GM15510 (cell line): Measurements from ENCODE around the gene TSPO.

ENCODE experiments used
- POLR2A ChIP-seq: IDR thresholded peaks from 3 replicates; pipeline ENCODE4 v1.6.1; 2011; ENCODE audit warnings: borderline replicate concordance; ENCODE audit not compliant: insufficient read length; ENCODE audit errors: extremely low read depth

TSPO gene

DNA sequence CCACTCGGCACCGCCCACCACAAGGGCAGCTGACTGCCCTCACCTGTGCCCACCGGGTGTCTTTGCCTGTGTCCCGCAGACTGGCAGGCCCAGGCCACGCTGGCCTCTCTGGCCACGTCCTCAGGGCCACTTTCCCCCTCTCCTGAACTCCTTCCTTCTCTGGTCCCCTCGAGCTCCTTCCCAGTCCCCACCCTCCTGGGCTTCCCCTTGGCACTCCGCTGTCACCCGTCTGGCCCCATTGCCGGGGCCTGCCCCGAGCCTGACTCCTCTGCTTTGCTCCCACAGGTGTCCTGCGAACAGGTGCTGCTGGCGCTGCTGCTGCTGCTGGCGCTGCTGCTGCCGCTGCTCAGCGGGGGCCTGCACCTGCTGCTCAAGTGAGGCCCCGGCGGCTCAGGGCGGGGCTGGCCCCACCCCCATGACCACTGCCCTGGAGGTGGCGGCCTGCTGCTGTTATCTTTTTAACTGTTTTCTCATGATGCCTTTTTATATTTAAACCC, 22.4 kb upstream of the TSPO start:
- TF ChIP-seq POLR2A = no peak

- no peak for TF ChIP-seq POLR2A
These were observed 21.6 kb upstream of the TSPO start for GRCh38 chr22:43129426-43130425.

- TF ChIP-seq POLR2A = no peak
These were observed 19.4 kb upstream of the TSPO start for GRCh38 chr22:43131773-43132501.

- TF ChIP-seq POLR2A = no peak
These were observed 18.0 kb upstream of the TSPO start for GRCh38 chr22:43133401-43133800.

DNA sequence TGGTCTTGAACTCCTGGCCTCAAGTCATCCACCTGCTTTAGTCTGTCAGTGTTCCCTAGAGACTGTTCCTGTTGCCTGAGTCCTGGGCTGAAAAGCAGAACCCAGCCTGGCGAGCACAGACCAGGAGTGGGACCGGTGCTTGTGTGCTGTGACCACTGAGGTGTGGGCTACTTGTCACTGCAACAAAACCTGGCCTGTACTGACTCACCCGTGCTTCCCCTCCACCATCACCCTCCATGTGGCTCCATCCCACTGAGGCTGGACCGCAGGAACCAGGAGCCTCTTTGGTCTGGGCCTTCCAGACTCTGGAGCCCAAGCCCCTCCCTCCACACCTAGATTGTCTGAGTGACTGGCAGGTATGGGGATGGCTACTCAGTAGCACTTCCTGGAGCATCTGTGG, 16.8 kb upstream of the TSPO start:
- TF ChIP-seq POLR2A = no peak

DNA sequence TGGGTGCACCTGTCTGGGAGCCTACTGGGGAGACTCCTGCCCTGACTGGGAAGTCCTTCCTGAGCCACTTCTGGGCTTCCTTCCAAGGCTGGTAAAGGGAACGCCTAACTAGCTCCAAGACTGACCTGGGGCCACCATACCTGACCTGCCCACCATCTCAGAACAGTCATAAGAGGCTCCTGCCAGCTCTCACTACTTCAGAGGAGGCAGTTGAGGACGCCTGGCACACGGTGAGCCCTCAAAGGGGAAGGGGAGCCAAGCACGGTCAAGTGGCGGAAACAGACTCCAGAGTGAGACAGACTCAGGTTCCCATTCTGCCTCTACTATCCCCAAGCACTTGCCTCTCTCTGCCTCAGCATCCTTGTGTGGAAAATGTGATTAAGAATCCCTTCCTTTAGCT, 15.8 kb upstream of the TSPO start:
- no peak for TF ChIP-seq POLR2A

DNA sequence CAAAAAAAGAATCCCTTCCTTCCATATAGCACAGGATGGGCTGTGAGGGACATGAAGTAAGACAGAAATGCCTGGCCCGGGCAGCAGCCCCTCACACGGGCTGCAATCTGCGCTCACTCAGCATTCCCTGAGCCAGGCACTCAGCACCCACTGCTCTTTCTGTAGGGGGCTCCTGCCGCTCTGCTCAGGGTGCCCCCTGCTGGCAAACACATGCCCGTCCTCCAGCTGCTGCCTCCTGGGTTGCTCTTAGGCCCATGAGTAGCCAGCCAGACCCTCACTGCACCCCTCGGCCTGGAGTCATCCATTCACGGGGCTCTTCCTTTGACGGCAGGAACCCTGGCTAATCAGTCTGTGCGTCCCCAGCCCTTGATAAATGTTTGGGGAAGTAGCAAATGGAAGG, 15.1 kb upstream of the TSPO start:
- no peak for TF ChIP-seq POLR2A

DNA sequence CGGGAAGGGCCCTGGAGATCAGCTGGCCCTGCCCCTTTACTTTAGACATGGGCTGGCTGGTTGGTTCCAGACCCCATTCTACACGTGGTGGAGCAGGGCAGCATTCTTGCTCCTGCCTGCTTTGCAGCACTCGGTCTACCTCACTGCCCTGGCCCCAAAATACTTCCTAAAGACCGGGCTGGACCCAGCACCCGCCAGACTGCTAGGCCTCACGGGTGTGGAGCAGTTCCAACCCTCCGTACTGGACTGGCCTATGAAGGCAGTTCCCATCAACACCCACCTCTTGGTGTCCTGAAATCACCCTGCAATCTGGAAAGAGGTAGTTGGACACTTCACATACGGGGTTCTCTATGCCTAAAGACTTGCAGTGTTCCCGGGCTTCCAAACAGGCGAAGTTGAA, 14.6 kb upstream of the TSPO start:
- no peak for TF ChIP-seq POLR2A

DNA sequence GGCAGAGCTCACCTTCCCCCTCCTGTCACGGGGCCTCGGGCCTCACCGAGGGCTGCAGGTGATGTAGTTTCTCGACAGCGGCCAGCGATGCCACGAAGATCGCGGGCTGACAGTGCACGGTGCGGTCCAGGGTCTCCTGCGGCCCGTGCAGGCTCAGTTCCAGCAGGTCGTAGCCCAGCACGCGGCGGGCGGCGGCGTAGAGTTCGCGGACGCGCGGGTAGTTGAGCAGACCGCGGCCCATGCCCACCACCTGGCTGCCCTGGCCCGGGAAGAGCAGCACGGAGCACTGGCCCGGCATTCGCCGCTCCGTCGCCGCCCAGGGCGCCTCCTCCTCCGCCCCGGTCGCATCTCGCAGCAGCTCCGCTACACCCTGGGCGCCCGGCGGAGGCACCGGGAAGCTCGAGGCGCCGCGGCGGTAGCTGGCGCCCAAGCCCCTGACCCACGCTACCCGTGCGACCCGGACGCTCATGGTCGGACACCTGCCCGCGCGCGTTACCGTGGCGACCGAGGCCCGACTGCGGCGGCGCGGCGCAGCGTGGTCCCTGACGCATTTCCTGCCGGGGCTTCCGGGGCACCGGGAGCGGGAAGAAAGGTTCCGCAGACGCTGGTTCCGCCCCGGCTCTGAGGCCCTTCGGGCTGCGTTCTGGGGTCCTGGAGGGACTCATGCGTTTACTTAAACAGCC, 8.3 kb upstream of the TSPO start, which contains the start of gene MCAT:
Gene MCAT, minus strand, starts transcription at position 519 of the 683 bp plus-strand sequence. Its CDS starts 50 bp downstream, at position 469.
- TF ChIP-seq POLR2A = peak; percentile 48

DNA sequence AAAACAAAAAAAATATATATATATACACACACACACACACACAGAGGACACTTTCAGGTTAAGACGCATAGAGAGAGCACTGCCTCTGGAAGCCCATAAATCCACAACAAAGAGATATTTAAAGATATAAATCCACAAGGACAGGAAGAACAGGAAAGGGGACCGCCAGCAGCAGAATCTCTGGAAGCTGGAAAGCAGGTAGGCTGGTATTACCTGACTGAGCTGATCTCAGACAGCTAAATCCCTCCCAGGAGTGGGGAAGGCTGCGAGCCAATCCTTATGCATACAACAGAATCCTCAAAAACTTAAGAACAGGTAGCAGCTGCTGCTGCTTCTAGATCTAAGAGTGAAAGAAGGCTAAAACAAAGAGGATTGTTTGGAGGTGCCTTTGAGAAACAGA, 6.4 kb upstream of the TSPO start:
- TF ChIP-seq POLR2A = no peak

DNA sequence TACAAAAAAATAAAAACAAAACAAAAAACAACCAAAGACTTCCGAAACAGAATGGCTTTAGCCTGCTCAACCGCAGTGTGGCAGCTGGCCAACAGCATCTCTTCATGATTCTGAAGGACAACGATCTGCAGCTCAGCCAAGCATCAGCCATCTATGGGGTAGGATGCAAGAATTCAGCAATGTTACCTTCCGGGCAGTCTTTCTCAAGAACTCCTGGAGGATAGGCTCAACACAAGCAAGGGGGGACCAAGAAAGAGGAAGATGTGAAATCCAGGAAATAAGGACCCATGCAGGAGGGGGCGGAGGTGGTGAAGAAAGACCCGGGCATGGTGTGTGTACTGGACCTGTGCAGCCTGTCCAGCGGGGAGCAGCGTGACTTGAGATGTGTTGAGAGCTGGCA, 3.5 kb upstream of the TSPO start:
- no peak for TF ChIP-seq POLR2A

GRCh38 chr22:43148581-43148980, 2.8 kb upstream of the TSPO start:
- TF ChIP-seq POLR2A = no peak

DNA sequence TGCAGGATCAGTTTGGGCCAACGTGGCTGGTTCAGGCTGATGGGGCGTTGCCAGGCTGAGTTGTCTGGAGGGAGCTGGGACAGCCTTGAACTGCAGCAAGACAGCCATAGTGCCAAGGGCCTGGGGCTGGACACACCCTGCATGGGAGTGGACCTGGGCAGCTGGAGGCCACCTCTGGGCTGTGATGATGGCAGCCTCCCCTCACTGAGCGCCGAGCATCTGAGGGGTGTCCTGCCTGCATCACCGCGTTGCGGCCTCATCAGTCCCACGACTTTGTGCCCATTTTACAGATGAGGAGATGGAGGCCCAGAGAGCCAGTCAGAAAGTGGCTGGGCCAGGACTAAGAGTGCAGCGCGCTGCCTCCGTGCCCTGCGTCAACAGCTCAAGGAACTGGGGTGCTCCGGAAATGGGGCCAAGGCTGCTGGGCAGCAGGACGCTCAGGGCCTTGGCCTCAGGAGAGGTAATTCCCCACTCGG, 590 bp upstream of the TSPO start:
- no peak for TF ChIP-seq POLR2A

DNA sequence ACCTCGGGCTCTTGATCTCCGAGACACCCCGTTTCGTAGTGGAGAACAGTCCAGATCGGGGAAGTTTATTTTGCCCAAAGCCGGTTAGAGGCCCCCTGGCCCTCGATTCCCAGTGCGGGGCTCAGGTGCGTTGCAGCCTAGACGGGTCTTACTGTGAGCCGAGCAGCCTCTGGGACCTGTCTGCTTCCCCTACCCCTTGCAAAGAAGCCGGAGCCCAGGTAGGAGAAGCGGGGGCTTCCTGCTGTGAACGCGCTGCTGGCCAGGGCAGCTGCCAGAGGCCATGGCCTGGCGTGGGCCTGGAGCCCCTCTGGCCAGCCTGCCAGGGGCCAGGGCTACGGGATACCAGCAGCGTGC, 621 bp downstream of the TSPO start:
- no peak for TF ChIP-seq POLR2A
